MM.1S (cell line): ENCODE results near the gene RXYLT1.

Source experiments
- CTCF ChIP-seq: fragments of 300-600 bp; sonication (generic); IDR thresholded peaks from 2 replicates; pipeline ENCODE4 v1.5.1; 2016; ENCODE audit warnings: antibody characterized with exemption, low read length, mixed read lengths
- EZH2 ChIP-seq: fragments of 300-600 bp; sonication (generic); optimal IDR thresholded peaks from 2 replicates; pipeline ENCODE3; 2017; ENCODE audit warnings: low read depth, mild to moderate bottlenecking, antibody characterized with exemption, low read length, mixed read lengths
- EZH2phosphoT487 ChIP-seq: fragments of 300-600 bp; sonication (generic); IDR thresholded peaks from 2 replicates; pipeline ENCODE4 v1.6.1; 2018; ENCODE audit warnings: antibody characterized with exemption, low read length

GRCh38 chr12:63809566-63809965 is 29.9 kb downstream of the RXYLT1 start:
- TF ChIP-seq CTCF (no peak), EZH2phosphoT487 (no peak), EZH2 (no peak)
